GM23338 (cell line): ENCODE data around the gene PTRHD1. TPM values are rescaled to one million over a fixed set of nuclear protein-coding genes. Genes with fewer than 3 reads are reported as not detected.

Experiments used
- ATAC-seq: fragments of 200-7000 bp; cut with Tn5 transposase; 3 replicates; pipeline ENCODE4 v1.9.1; 2020
- DNase-seq: peaks from one replicate; pipeline ENCODE4 v3.0.0-alpha.2; 2015; ENCODE audit warnings: low spot score
- H2AFZ ChIP-seq: fragments of 200-600 bp; sonication (generic); 2 replicates; pipeline ENCODE4 v1.8.0; 2016; ENCODE audit warnings: antibody characterized with exemption, mild to moderate bottlenecking, moderate library complexity
- H3F3A ChIP-seq: fragments of 200-600 bp; sonication (generic); replicated peaks from 2 replicates; pipeline ENCODE4 v1.8.0; 2017; ENCODE audit warnings: antibody characterized with exemption, mixed run types, low read depth
- H3K27ac ChIP-seq: fragments of 200-600 bp; sonication (generic); 2 replicates; pipeline ENCODE4 v1.6.1; 2016; ENCODE audit warnings: low read depth
- H3K27me3 ChIP-seq: fragments of 200-600 bp; sonication (generic); 2 replicates; pipeline ENCODE4 v1.8.0; 2016; ENCODE audit warnings: mild to moderate bottlenecking, mixed run types, moderate library complexity; ENCODE audit not compliant: insufficient read depth
- H3K36me3 ChIP-seq: fragments of 200-600 bp; sonication (generic); 2 replicates; pipeline ENCODE4 v1.8.0; 2016; ENCODE audit warnings: mild to moderate bottlenecking; ENCODE audit not compliant: insufficient read depth
- H3K4me1 ChIP-seq: fragments of 200-600 bp; sonication (generic); 2 replicates; pipeline ENCODE4 v1.8.0; 2016; ENCODE audit warnings: mild to moderate bottlenecking, moderate library complexity; ENCODE audit not compliant: insufficient read depth
- H3K4me2 ChIP-seq: fragments of 200-600 bp; sonication (generic); 2 replicates; pipeline ENCODE4 v1.7.1; 2017; ENCODE audit warnings: mixed run types
- H3K4me3 ChIP-seq: fragments of 200-600 bp; sonication (generic); 2 replicates; pipeline ENCODE4 v1.6.1; 2016; ENCODE audit warnings: mixed run types
- H3K79me2 ChIP-seq: fragments of 200-600 bp; sonication (generic); replicated peaks from 2 replicates; pipeline ENCODE4 v1.8.0; 2017; ENCODE audit warnings: mild to moderate bottlenecking; ENCODE audit not compliant: insufficient read depth
- H3K9me2 ChIP-seq: fragments of 200-600 bp; sonication (generic); 2 replicates; pipeline ENCODE4 v1.8.0; 2017; ENCODE audit not compliant: insufficient read depth
- H4K20me1 ChIP-seq: fragments of 200-600 bp; sonication (generic); replicated peaks from 2 replicates; pipeline ENCODE4 v1.8.0; 2017; ENCODE audit warnings: mild to moderate bottlenecking; ENCODE audit not compliant: insufficient read depth
- H3K27ac Mint-ChIP-seq: 2 replicates; pipeline ENCODE4 v1.8.0; 2020; ENCODE audit warnings: inconsistent platforms, mild to moderate bottlenecking, moderate library complexity, mixed read lengths
- H3K27me3 Mint-ChIP-seq: 3 replicates; pipeline ENCODE4 v1.8.0; 2022; ENCODE audit warnings: low read depth, mild to moderate bottlenecking, moderate library complexity, mixed read lengths, inconsistent platforms; ENCODE audit not compliant: insufficient read depth, poor library complexity
- H3K36me3 Mint-ChIP-seq: 3 replicates; pipeline ENCODE4 v1.8.0; 2021; ENCODE audit warnings: low read depth, mild to moderate bottlenecking, inconsistent platforms, moderate library complexity, mixed read lengths
- H3K4me1 Mint-ChIP-seq: 3 replicates; pipeline ENCODE4 v1.8.0; 2020; ENCODE audit warnings: mild to moderate bottlenecking, inconsistent platforms, mixed read lengths
- H3K4me3 Mint-ChIP-seq: 3 replicates; pipeline ENCODE4 v1.8.0; 2021; ENCODE audit warnings: moderate library complexity, mild to moderate bottlenecking, inconsistent platforms, mixed read lengths
- H3K9me3 Mint-ChIP-seq: 3 replicates; pipeline ENCODE4 v1.8.0; 2020; ENCODE audit warnings: moderate library complexity, mild to moderate bottlenecking, inconsistent platforms, mixed read lengths
- CREB1 ChIP-seq: fragments of 250-450 bp; sonication (Bioruptor Pico); IDR thresholded peaks from 2 replicates; pipeline ENCODE4 v1.5.0; 2020; ENCODE audit warnings: low read depth, mild to moderate bottlenecking, moderate library complexity
- CTCF ChIP-seq, 2 experiments: fragments of 200-600 bp in 1 of 2; sonication (generic) in 1 of 2; conservative IDR thresholded peaks; 2 replicates each; pipeline versions ENCODE4 v1.5.1 to v1.6.1; 2016 to 2017; ENCODE audit warnings: antibody characterized with exemption in 2 of 2, low read depth in 2 of 2, mild to moderate bottlenecking in 2 of 2, moderate library complexity in 1 of 2
- ETS1 ChIP-seq: IDR thresholded peaks from 2 replicates; pipeline ENCODE4 v1.6.1; 2016; ENCODE audit warnings: antibody characterized with exemption
- EZH2 ChIP-seq: fragments of 200-600 bp; sonication (generic); IDR thresholded peaks from one replicate; pipeline ENCODE4 v1.8.0; 2017; ENCODE audit warnings: antibody characterized with exemption, mild to moderate bottlenecking, low read depth; ENCODE audit not compliant: unreplicated experiment
- EZH2phosphoT487 ChIP-seq: fragments of 200-600 bp; sonication (generic); IDR thresholded peaks from one replicate; pipeline ENCODE4 v1.8.1; 2018; ENCODE audit warnings: antibody characterized with exemption; ENCODE audit not compliant: unreplicated experiment
- JUNB ChIP-seq: IDR thresholded peaks from one replicate; pipeline ENCODE4 v1.6.1; 2016; ENCODE audit warnings: antibody characterized with exemption; ENCODE audit not compliant: unreplicated experiment
- NANOG ChIP-seq: IDR thresholded peaks from 2 replicates; pipeline ENCODE4 v1.6.1; 2016; ENCODE audit warnings: antibody characterized with exemption, borderline replicate concordance
- POLR2AphosphoS5 ChIP-seq: IDR thresholded peaks from 2 replicates; pipeline ENCODE4 v1.6.1; 2016; ENCODE audit warnings: antibody characterized with exemption, low read depth
- REST ChIP-seq: IDR thresholded peaks from one replicate; pipeline ENCODE4 v1.6.1; 2018; ENCODE audit warnings: antibody characterized with exemption; ENCODE audit not compliant: unreplicated experiment
- STAT1 ChIP-seq: IDR thresholded peaks from one replicate; pipeline ENCODE4 v1.6.1; 2016; ENCODE audit warnings: antibody characterized with exemption; ENCODE audit not compliant: unreplicated experiment
- ZNF114 ChIP-seq: fragments of 250-450 bp; sonication (Bioruptor Pico); IDR thresholded peaks from 2 replicates; pipeline ENCODE4 v1.5.0; 2020; ENCODE audit warnings: mild to moderate bottlenecking, moderate library complexity
- ZNF331 ChIP-seq: fragments of 250-450 bp; sonication (Bioruptor Pico); IDR thresholded peaks from 2 replicates; pipeline ENCODE4 v1.5.0; 2020; ENCODE audit warnings: low read depth, mild to moderate bottlenecking, moderate library complexity
- ZNF462 ChIP-seq: fragments of 250-450 bp; sonication (Bioruptor Pico); IDR thresholded peaks from 2 replicates; pipeline ENCODE4 v1.5.0; 2020; ENCODE audit warnings: mild to moderate bottlenecking, moderate library complexity
- polyA plus RNA-seq: library from polyadenylated mRNA; unstranded; fragments of >200 nt; fragmentation: Nextera tagmentation; extraction: Ambion mirVana; gene quantifications from 2 replicates; pipeline ENCODE4 v1.2.1, GENCODE V29; 2016
- total RNA-seq: library from RNA; depleted of rRNA; stranded (reverse); fragments of >200 nt; shearing (Covaris generic); gene quantifications from 2 replicates; pipeline ENCODE4 v1.2.3, GENCODE V29; 2014

PTRHD1 gene
- total and polyA plus RNA-seq, 2 experiments from 2014 or later, result 46.9 to 105 TPM

GRCh38 chr2:24833821-24834732, 40.9 kb upstream of the PTRHD1 start:
- no peak for ATAC-seq
- no peak overlapping the region for H3K4me3 Mint-ChIP-seq
- no peaks in the 10 kb centered on the region for H3K9me3 Mint-ChIP-seq
- H3F3A ChIP-seq, result no peaks in the 10 kb centered on the region
- H3K4me1 Mint-ChIP-seq, result peaks cover 17% of the 10 kb centered on the region
- no peaks in the 10 kb centered on the region for H3K9me2 ChIP-seq
- no peaks in the 10 kb centered on the region for H3K36me3 ChIP-seq
- DNase-seq, result no peak
- no peak overlapping the region for H3K4me2 ChIP-seq
- no peak overlapping the region for H2AFZ ChIP-seq
- no peaks in the 10 kb centered on the region for H4K20me1 ChIP-seq
- H3K4me3 ChIP-seq, result no peak overlapping the region
- H3K4me1 ChIP-seq, result 0 out of 2 replicates have a peak, but pooled peaks cover 3% of the 10 kb centered on the region
- no peak overlapping the region for H3K27ac ChIP-seq
- H3K79me2 ChIP-seq, result no peaks in the 10 kb centered on the region
- H3K27me3 ChIP-seq, result no peaks in the 10 kb centered on the region
- TF ChIP-seq ZNF331 (CRISPR knock-in tag) (no peak), CTCF (conservative IDR thresholded peaks at IDR 0.05; ENCODE audit: low read depth in 2 of 2) (no peak), ZNF114 (CRISPR knock-in tag) (no peak), EZH2phosphoT487 (no peak), REST (no peak), EZH2 (no peak), POLR2AphosphoS5 (no peak), JUNB (no peak), NANOG (no peak), CREB1 (no peak), ZNF462 (no peak), ETS1 (no peak), STAT1 (no peak)
- peaks cover 52% of the 10 kb centered on the region for H3K36me3 Mint-ChIP-seq
- H3K27me3 Mint-ChIP-seq, result peaks cover 7% of the 10 kb centered on the region
- H3K27ac Mint-ChIP-seq, result no peak overlapping the region
